Loucy (cell line): ENCODE results near the gene LCMT1.

Experiments used
- EZH2phosphoT487 ChIP-seq: fragments of 200-600 bp; IDR thresholded peaks from 2 replicates; pipeline ENCODE4 v1.6.1; 2018; ENCODE audit warnings: antibody characterized with exemption, mild to moderate bottlenecking, moderate library complexity, borderline replicate concordance
- TF ChIP-seq, protein P1 (sequence below): fragments of 200-600 bp; sonication (generic); conservative IDR thresholded peaks from 2 replicates; pipeline ENCODE4 v1.5.1; 2014; ENCODE audit warnings: mild to moderate bottlenecking, antibody characterized with exemption, low read length

DNA sequence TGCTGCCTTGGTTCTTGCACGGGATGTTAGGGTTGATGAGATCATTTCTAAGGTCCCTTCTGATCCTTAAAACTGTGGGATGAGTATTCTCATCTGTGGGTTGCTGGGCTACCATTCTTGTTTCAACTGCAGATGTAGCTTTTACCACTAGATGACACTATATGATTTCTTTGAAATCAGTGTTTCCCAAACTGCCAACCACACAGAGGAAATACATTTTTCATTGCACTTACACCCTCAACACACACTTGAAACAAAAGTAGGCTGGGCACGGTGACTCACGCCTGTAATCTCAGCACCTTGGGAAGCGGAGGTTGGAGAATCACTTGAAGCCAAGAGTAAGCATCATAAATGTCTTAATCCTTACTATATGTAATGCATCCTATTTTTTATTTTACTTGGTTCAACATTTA lies 15.3 kb downstream of the LCMT1 start:
- TF ChIP-seq, protein P1, sequence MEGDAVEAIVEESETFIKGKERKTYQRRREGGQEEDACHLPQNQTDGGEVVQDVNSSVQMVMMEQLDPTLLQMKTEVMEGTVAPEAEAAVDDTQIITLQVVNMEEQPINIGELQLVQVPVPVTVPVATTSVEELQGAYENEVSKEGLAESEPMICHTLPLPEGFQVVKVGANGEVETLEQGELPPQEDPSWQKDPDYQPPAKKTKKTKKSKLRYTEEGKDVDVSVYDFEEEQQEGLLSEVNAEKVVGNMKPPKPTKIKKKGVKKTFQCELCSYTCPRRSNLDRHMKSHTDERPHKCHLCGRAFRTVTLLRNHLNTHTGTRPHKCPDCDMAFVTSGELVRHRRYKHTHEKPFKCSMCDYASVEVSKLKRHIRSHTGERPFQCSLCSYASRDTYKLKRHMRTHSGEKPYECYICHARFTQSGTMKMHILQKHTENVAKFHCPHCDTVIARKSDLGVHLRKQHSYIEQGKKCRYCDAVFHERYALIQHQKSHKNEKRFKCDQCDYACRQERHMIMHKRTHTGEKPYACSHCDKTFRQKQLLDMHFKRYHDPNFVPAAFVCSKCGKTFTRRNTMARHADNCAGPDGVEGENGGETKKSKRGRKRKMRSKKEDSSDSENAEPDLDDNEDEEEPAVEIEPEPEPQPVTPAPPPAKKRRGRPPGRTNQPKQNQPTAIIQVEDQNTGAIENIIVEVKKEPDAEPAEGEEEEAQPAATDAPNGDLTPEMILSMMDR: peak; percentile 90
- no peak for TF ChIP-seq EZH2phosphoT487
